Measurements from ENCODE around the gene SCIMP.

Gene SCIMP

GRCh38 chr17:5201011-5201410 is 33.6 kb downstream of the SCIMP start:
- ChIA-PET POLR2A (no interaction called here), CTCF (no interaction called here)
- TF ChIP-seq FOXK2 (IDR thresholded peaks at IDR 0.05) (no peak), L3MBTL2 (conservative IDR thresholded peaks at IDR 0.05) (no peak), HDGF (IDR thresholded peaks at IDR 0.05; ENCODE audit: borderline replicate concordance) (no peak), FOXM1 (IDR thresholded peaks at IDR 0.05; ENCODE audit: borderline replicate concordance) (no peak), PKNOX1 (IDR thresholded peaks at IDR 0.05) (no peak), ARNT (IDR thresholded peaks at IDR 0.05) (no peak), CTBP1 (IDR thresholded peaks at IDR 0.05; ENCODE audit: borderline replicate concordance) (no peak), SP1 (IDR thresholded peaks at IDR 0.05) (no peak), LEF1 (IDR thresholded peaks at IDR 0.05; ENCODE audit: borderline replicate concordance) (no peak), FOXA1 (IDR thresholded peaks at IDR 0.05) (no peak), SUZ12 (IDR thresholded peaks at IDR 0.05) (no peak), BHLHE40 (IDR thresholded peaks at IDR 0.05; ENCODE audit: borderline replicate concordance) (no peak), ZNF384 (IDR thresholded peaks at IDR 0.05) (no peak), TARDBP (IDR thresholded peaks at IDR 0.05) (no peak), NFRKB (IDR thresholded peaks at IDR 0.05) (no peak), ELF4 (IDR thresholded peaks at IDR 0.05) (no peak)
- DNase-seq (ENCODE audit: extremely low spot score): no peak

DNA sequence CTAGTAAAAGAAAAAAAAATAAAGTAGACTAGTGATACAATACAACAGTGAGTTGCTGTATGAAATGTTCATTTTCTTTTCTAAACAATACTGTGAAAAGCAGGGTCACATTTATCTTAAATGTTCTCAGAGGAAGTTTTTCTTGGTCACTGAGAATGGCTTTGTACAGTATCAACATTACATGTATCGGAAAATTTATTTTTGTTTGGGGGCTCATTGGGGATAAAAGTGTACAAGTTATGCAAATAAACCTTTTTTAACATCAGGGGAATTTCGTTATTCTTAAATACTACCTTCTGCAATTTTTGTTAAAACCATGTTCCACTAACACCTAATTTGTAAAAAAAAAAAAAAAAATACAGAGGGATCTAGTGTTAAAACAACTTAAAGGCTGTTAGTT is 34.3 kb downstream of the SCIMP start:
- no peak for TF ChIP-seq ARNT (IDR thresholded peaks at IDR 0.05)
- TF ChIP-seq TARDBP (IDR thresholded peaks at IDR 0.05): no peak
- no peak for TF ChIP-seq LEF1 (IDR thresholded peaks at IDR 0.05; ENCODE audit: borderline replicate concordance)
- no peak for TF ChIP-seq SUZ12 (IDR thresholded peaks at IDR 0.05)
- TF ChIP-seq L3MBTL2 (conservative IDR thresholded peaks at IDR 0.05): no peak
- no peak for TF ChIP-seq ELF4 (IDR thresholded peaks at IDR 0.05)
- no peak for TF ChIP-seq BHLHE40 (IDR thresholded peaks at IDR 0.05; ENCODE audit: borderline replicate concordance)
- TF ChIP-seq CTBP1 (IDR thresholded peaks at IDR 0.05; ENCODE audit: borderline replicate concordance): no peak
- TF ChIP-seq HDGF (IDR thresholded peaks at IDR 0.05; ENCODE audit: borderline replicate concordance): no peak
- TF ChIP-seq FOXK2 (IDR thresholded peaks at IDR 0.05): no peak
- no peak for TF ChIP-seq NFRKB (IDR thresholded peaks at IDR 0.05)
- no peak for TF ChIP-seq SP1 (IDR thresholded peaks at IDR 0.05)
- TF ChIP-seq FOXA1 (IDR thresholded peaks at IDR 0.05): no peak
- TF ChIP-seq PKNOX1 (IDR thresholded peaks at IDR 0.05): no peak
- no peak for TF ChIP-seq FOXM1 (IDR thresholded peaks at IDR 0.05; ENCODE audit: borderline replicate concordance)
- no peak for TF ChIP-seq ZNF384 (IDR thresholded peaks at IDR 0.05)
- POLR2A ChIA-PET: no interaction called here
- CTCF ChIA-PET: no interaction called here
- DNase-seq (ENCODE audit: extremely low spot score): no peak

GRCh38 chr17:5198472-5198871 is 36.2 kb downstream of the SCIMP start:
- ChIA-PET CTCF (interaction anchor here (0.6 to 0.7 kb wide), 2 partner anchors 83 to 673 kb away, joined by 3 read pairs; partner anchors contain the start of gene RABEP1), POLR2A (no interaction called here)
- TF ChIP-seq BHLHE40 (IDR thresholded peaks at IDR 0.05; ENCODE audit: borderline replicate concordance): no peak
- TF ChIP-seq CTBP1 (IDR thresholded peaks at IDR 0.05; ENCODE audit: borderline replicate concordance): no peak
- no peak for TF ChIP-seq ZNF384 (IDR thresholded peaks at IDR 0.05)
- no peak for TF ChIP-seq ELF4 (IDR thresholded peaks at IDR 0.05)
- TF ChIP-seq L3MBTL2 (conservative IDR thresholded peaks at IDR 0.05): no peak
- no peak for TF ChIP-seq SP1 (IDR thresholded peaks at IDR 0.05)
- TF ChIP-seq SUZ12 (IDR thresholded peaks at IDR 0.05): no peak
- TF ChIP-seq NFRKB (IDR thresholded peaks at IDR 0.05): no peak
- no peak for TF ChIP-seq FOXK2 (IDR thresholded peaks at IDR 0.05)
- no peak for TF ChIP-seq FOXA1 (IDR thresholded peaks at IDR 0.05)
- no peak for TF ChIP-seq PKNOX1 (IDR thresholded peaks at IDR 0.05)
- TF ChIP-seq LEF1 (IDR thresholded peaks at IDR 0.05; ENCODE audit: borderline replicate concordance): no peak
- no peak for TF ChIP-seq TARDBP (IDR thresholded peaks at IDR 0.05)
- TF ChIP-seq ARNT (IDR thresholded peaks at IDR 0.05): no peak
- no peak for TF ChIP-seq HDGF (IDR thresholded peaks at IDR 0.05; ENCODE audit: borderline replicate concordance)
- TF ChIP-seq FOXM1 (IDR thresholded peaks at IDR 0.05; ENCODE audit: borderline replicate concordance): no peak
- DNase-seq (ENCODE audit: extremely low spot score): no peak

GRCh38 chr17:5194346-5194745 is 40.3 kb downstream of the SCIMP start:
- TF ChIP-seq ARNT (IDR thresholded peaks at IDR 0.05) (no peak), ZNF384 (IDR thresholded peaks at IDR 0.05) (no peak), L3MBTL2 (conservative IDR thresholded peaks at IDR 0.05) (no peak), FOXM1 (IDR thresholded peaks at IDR 0.05; ENCODE audit: borderline replicate concordance) (no peak), FOXA1 (IDR thresholded peaks at IDR 0.05) (no peak), TARDBP (IDR thresholded peaks at IDR 0.05) (no peak), SP1 (IDR thresholded peaks at IDR 0.05) (no peak), SUZ12 (IDR thresholded peaks at IDR 0.05) (no peak), CTBP1 (IDR thresholded peaks at IDR 0.05; ENCODE audit: borderline replicate concordance) (no peak), ELF4 (IDR thresholded peaks at IDR 0.05) (no peak), HDGF (IDR thresholded peaks at IDR 0.05; ENCODE audit: borderline replicate concordance) (no peak), LEF1 (IDR thresholded peaks at IDR 0.05; ENCODE audit: borderline replicate concordance) (no peak), FOXK2 (IDR thresholded peaks at IDR 0.05) (no peak)
- ChIA-PET CTCF (no interaction called here), POLR2A (no interaction called here)
- DNase-seq (ENCODE audit: extremely low spot score): no peak

GRCh38 chr17:5191541-5192417 is 42.9 kb downstream of the SCIMP start, which contains the start of gene ZNF594:
ZNF594 (minus strand) TSS chr17:5191868; CDS start chr17:5184256, 7,612 bp downstream.
- ChIA-PET POLR2A (interaction anchor here (0.6 to 1.4 kb wide), 4 partner anchors 9 to 275 kb away, joined by 3 read pairs; no protein-coding TSS in a partner anchor), CTCF (interaction anchor here (0.6 to 0.8 kb wide), 2 partner anchors 155 to 183 kb away, joined by 3 read pairs; no protein-coding TSS in a partner anchor)
- TF ChIP-seq ZNF384 (IDR thresholded peaks at IDR 0.05) (no peak), L3MBTL2 (conservative IDR thresholded peaks at IDR 0.05) (peak; percentile 67), FOXM1 (IDR thresholded peaks at IDR 0.05; ENCODE audit: borderline replicate concordance) (0 out of 2 replicates have a peak, but pooled peaks have one; percentile 47), CTBP1 (IDR thresholded peaks at IDR 0.05; ENCODE audit: borderline replicate concordance) (no peak), LEF1 (IDR thresholded peaks at IDR 0.05; ENCODE audit: borderline replicate concordance) (no peak), ELF4 (IDR thresholded peaks at IDR 0.05) (peak; percentile 58; the same call in 1 of the 2 replicates)
- DNase-seq (ENCODE audit: extremely low spot score): peak; percentile 98

Measured in HEK293T (cell line).